Upper lobe of right lung (tissue), 1 donor: ENCODE measurements around the gene BCO2. TPM values are rescaled to one million over a fixed set of nuclear protein-coding genes. Genes with fewer than 3 reads are reported as not detected.

Experiments
- ATAC-seq: fragments of 200-7000 bp; cut with Tn5 transposase; one replicate; pipeline ENCODE4 v1.9.1; 2020; ENCODE audit warnings: mild to moderate bottlenecking, moderate library complexity
- DNase-seq: peaks from one replicate; pipeline ENCODE4 v3.0.0-alpha.2; 2020
- H3K27ac ChIP-seq: fragments of 200-600 bp; one replicate; pipeline ENCODE4 v1.8.0; 2022
- H3K27me3 ChIP-seq: fragments of 200-600 bp; one replicate; pipeline ENCODE4 v1.8.0; 2022; ENCODE audit warnings: mild to moderate bottlenecking
- H3K36me3 ChIP-seq: fragments of 200-600 bp; one replicate; pipeline ENCODE4 v1.8.0; 2022
- H3K4me1 ChIP-seq: fragments of 200-600 bp; one replicate; pipeline ENCODE4 v1.8.0; 2022
- H3K4me3 ChIP-seq: fragments of 200-600 bp; one replicate; pipeline ENCODE4 v1.8.0; 2022; ENCODE audit warnings: mild to moderate bottlenecking
- H3K9me3 ChIP-seq: fragments of 200-600 bp; one replicate; pipeline ENCODE4 v1.8.0; 2022
- CTCF ChIP-seq: fragments of 200-600 bp; IDR thresholded peaks from one replicate; pipeline ENCODE4 v1.8.0; 2022; ENCODE audit warnings: antibody characterized with exemption
- intact Hi-C: fragments of 100-400 bp; cut with DNase I; formaldehyde crosslinking; loops from one replicate; pipeline ENCODE4 v1.11.0; 2022
- total RNA-seq: library from RNA; stranded (reverse); fragmentation: NEBNext Ultra II Directional; extraction: Animal tissue kit (Norgen Biotek cat#: 25700); gene quantifications from one replicate; pipeline ENCODE4 v1.2.1, GENCODE V29; 2021
- donor health status: DM: no; HTN: yes; CAD: no; lungs with severe emphysema.

BCO2 gene
- total RNA-seq, 1 donor from 2014 or later, result 7.7 TPM

- Histone ChIP-seq H3K36me3 (no peaks in the 10 kb centered on the region), H3K27me3 (no peaks in the 10 kb centered on the region), H3K27ac (peak within 1 kb of the TSS; percentile 74), H3K4me1 (no peaks in the 10 kb centered on the region), H3K9me3 (no peaks in the 10 kb centered on the region), H3K4me3 (peak within 1 kb of the TSS; percentile 42)
- DNase-seq (peak; percentile 85), ATAC-seq (peak; percentile 97)
- no peak for TF ChIP-seq CTCF
- intact Hi-C loops, result no loop called here
Measured at GRCh38 chr11:112163875-112164685, 11.2 kb upstream of the BCO2 start, which contains the start of gene IL18. TSS of gene IL18 (minus strand) at chr11:112164094. CDS start at chr11:112155053, 9,041 bp downstream.

- no peak overlapping the region for H3K27ac ChIP-seq
- ATAC-seq (no peak), DNase-seq (no peak)
- intact Hi-C loops, result no loop called here
- H3K27me3 ChIP-seq, result no peaks in the 10 kb centered on the region
- no peaks in the 10 kb centered on the region for H3K4me1 ChIP-seq
- no peak overlapping the region for H3K4me3 ChIP-seq
- H3K9me3 ChIP-seq, result no peaks in the 10 kb centered on the region
- no peak for TF ChIP-seq CTCF
- no peaks in the 10 kb centered on the region for H3K36me3 ChIP-seq
Measured at GRCh38 chr11:112165049-112165448, 10.3 kb upstream of the BCO2 start.

- Histone ChIP-seq H3K27ac (no peak overlapping the region), H3K27me3 (no peaks in the 10 kb centered on the region), H3K4me1 (no peaks in the 10 kb centered on the region), H3K4me3 (no peak overlapping the region), H3K9me3 (no peaks in the 10 kb centered on the region), H3K36me3 (no peaks in the 10 kb centered on the region)
- DNase-seq (no peak), ATAC-seq (no peak)
- intact Hi-C loops, result no loop called here
- TF ChIP-seq CTCF, result no peak
Measured at GRCh38 chr11:112166562-112166961, 8.8 kb upstream of the BCO2 start.

- H3K4me1 ChIP-seq, result no peaks in the 10 kb centered on the region
- intact Hi-C loops, result no loop called here
- H3K4me3 ChIP-seq, result no peak within 1 kb of the TSS
- ATAC-seq (no peak), DNase-seq (no peak)
- no peak within 1 kb of the TSS for H3K27ac ChIP-seq
- no peaks in the 10 kb centered on the region for H3K36me3 ChIP-seq
- no peaks in the 10 kb centered on the region for H3K27me3 ChIP-seq
- H3K9me3 ChIP-seq, result no peaks in the 10 kb centered on the region
- TF ChIP-seq CTCF, result no peak
Measured at GRCh38 chr11:112167145-112167544, 8.2 kb upstream of the BCO2 start, which contains the start of gene TEX12. TSS of gene TEX12 (plus strand) at chr11:112167372. CDS start at chr11:112169269, 1,897 bp downstream.

- no peak for ATAC-seq
- intact Hi-C loops, result no loop called here
- peaks cover 5% of the 10 kb centered on the region for H3K4me1 ChIP-seq
- no peaks in the 10 kb centered on the region for H3K27me3 ChIP-seq
- no peaks in the 10 kb centered on the region for H3K36me3 ChIP-seq
- no peak overlapping the region for H3K27ac ChIP-seq
- H3K4me3 ChIP-seq, result no peak overlapping the region
- TF ChIP-seq CTCF, result no peak
- no peaks in the 10 kb centered on the region for H3K9me3 ChIP-seq
- no peak for DNase-seq
Measured at GRCh38 chr11:112172362-112172994, 2.8 kb upstream of the BCO2 start.
